Stomach (tissue), 9 donors: ENCODE data around the gene PYGB. TPM values are rescaled to one million over a fixed set of nuclear protein-coding genes. Genes with fewer than 3 reads are reported as not detected.
A peak's percentile ranks its signal among the peaks of the same experiment; 100 is the strongest.

Experiments
- DNase-seq, 2 donors: peaks; one replicate each; pipeline versions ENCODE4 v3.0.0 to v3.0.0-alpha.2; 2013 to 2019
- H3K27ac ChIP-seq, 5 donors: fragments of 200-600 bp in 4 of 5; sonication (generic) in 4 of 5; one replicate each; pipeline ENCODE4 v1.5.1; 2013 to 2019; ENCODE audit warnings: mild to moderate bottlenecking in 1 of 5, moderate library complexity in 1 of 5
- H3K27me3 ChIP-seq, 3 donors: fragments of 200-600 bp; sonication (generic); one replicate each; pipeline ENCODE4 v1.5.1; 2017 to 2019; ENCODE audit warnings: mixed run types in 1 of 3
- H3K36me3 ChIP-seq, 4 donors: fragments of 200-600 bp; sonication (generic); 1 replicate in 3 of 4; 2 replicates in 1 of 4; pipeline ENCODE4 v1.5.1; 2016 to 2019
- H3K4me1 ChIP-seq, 4 donors: fragments of 200-600 bp; sonication (generic); one replicate each; pipeline ENCODE4 v1.5.1; 2016 to 2019
- H3K4me3 ChIP-seq, 4 donors: fragments of 200-600 bp; sonication (generic) in 3 of 4; one replicate each; pipeline ENCODE4 v1.5.1; 2016 to 2019; ENCODE audit warnings: mild to moderate bottlenecking in 1 of 4
- H3K9me3 ChIP-seq, 4 donors: fragments of 200-600 bp; sonication (generic); one replicate each; pipeline ENCODE4 v1.5.1; 2016 to 2019
- CTCF ChIP-seq, 7 experiments: fragments of 450-650 bp in 4 of 7; fragments of 200-600 bp in 3 of 7; sonication (generic) in 3 of 7; IDR thresholded peaks; one replicate each; pipeline ENCODE4 v1.5.1; 2016 to 2019; ENCODE audit warnings: antibody characterized with exemption in 7 of 7, control low read depth in 2 of 7, mild to moderate bottlenecking in 1 of 7
- EP300 ChIP-seq: sonication (generic); formaldehyde crosslinking; IDR thresholded peaks from one replicate; pipeline ENCODE4 v1.6.1; 2017; ENCODE audit warnings: antibody characterized with exemption
- POLR2A ChIP-seq, 4 donors: fragments of 450-650 bp; IDR thresholded peaks; one replicate each; pipeline ENCODE4 v1.6.1; 2016; ENCODE audit warnings: antibody characterized with exemption in 4 of 4, control low read depth in 2 of 4, mild to moderate bottlenecking in 1 of 4, moderate library complexity in 1 of 4
- POLR2AphosphoS5 ChIP-seq, 3 donors: sonication (generic); formaldehyde crosslinking; IDR thresholded peaks; one replicate each; pipeline ENCODE4 v1.6.1; 2016; ENCODE audit warnings: antibody characterized with exemption in 3 of 3
- WGBS, 5 donors: extraction: QIAGEN DNeasy Blood & Tissue Kit in 3 of 5; methylation state at CpG; one replicate each; pipeline versions ENCODE4 v1.1.5 to v1.1.7; 2013 to 2018; 5-methylcytosine and 5-hydroxymethylcytosine counted together
- intact Hi-C: fragments of 100-400 bp; cut with DNase I; formaldehyde crosslinking; loops from one replicate; pipeline ENCODE4 v1.15.1; 2023; ENCODE audit warnings: low total_unique reads
- polyA plus RNA-seq, 3 donors: library from polyadenylated mRNA; stranded (reverse); fragments of 200-250 nt; gene quantifications; one replicate each; pipeline ENCODE4 v1.2.3, GENCODE V29; 2013
- total RNA-seq, 5 donors: library from RNA; depleted of rRNA; stranded (reverse); fragments of >200 nt; gene quantifications; one replicate each; pipeline versions ENCODE4 v1.1.0 to v1.2.3, GENCODE V29; 2014 to 2016
- donor health status: healthy with polysubstance abuse.
- donor health status: Bipolar disorder and iron deficiency.
- donor health status: healthy.

PYGB gene
- total and polyA plus RNA-seq, 8 donors, result 23.1 to 116 (median 49.5) TPM

DNA sequence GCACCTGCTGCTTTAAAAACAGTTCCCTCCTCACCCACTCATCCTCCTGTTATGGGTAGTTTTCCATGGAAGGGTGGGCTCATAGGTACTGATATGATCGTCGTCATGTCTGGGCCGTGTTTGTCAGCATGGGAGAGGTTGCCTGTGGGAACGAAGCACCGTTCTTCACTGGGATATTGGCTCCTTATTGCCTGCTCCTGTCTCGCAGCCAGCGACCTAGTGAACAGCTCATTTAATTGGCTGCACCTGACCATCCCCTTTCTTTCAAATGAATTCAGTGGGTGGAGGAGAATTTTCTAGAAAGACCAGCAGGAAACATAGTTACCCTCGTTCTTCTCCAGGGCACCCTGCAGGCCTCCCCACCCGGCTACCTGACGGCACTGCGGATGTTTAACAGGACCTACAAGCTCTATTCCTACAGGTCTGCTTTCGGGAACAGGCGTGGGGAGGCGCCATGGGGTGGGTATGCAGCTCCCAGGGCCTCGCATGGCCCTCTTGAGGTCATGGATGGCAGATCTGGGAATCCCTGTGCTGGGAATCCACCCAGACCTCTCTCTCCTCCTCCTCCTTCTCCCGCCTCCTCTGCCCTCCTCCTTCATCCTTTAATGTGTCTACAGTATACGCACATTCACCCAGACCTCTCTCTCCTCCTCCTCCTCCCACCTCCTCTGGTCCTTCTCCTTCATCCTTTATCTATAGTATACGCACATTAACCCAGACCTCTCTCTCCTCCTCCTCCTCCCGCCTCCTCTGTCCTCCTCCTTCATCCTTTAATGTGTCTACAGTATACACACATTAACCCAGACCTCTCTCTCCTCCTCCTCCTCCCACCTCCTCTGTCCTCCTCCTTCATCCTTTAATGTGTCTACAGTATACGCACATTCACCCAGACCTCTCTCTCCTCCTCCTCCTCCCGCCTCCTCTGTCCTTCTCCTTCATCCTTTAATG lies 30.4 kb upstream of the PYGB start:
- no peak overlapping the region for H3K27ac ChIP-seq
- H3K4me3 ChIP-seq, result no peak overlapping the region
- peaks cover 0 to 3% (median under 1%) of the 10 kb centered on the region in 4 donors for H3K4me1 ChIP-seq
- H3K9me3 ChIP-seq, result no peaks in the 10 kb centered on the region
- no peak for DNase-seq
- peaks cover 47 to 99% (median 92%) of the 10 kb centered on the region in 4 donors for H3K36me3 ChIP-seq
- H3K27me3 ChIP-seq, result no peaks in the 10 kb centered on the region
- intact Hi-C loops, result no loop called here
- no peak for TF ChIP-seq POLR2A (IDR thresholded peaks at IDR 0.05)
- TF ChIP-seq POLR2AphosphoS5 (IDR thresholded peaks at IDR 0.05), result no peak
- no peak for TF ChIP-seq CTCF (IDR thresholded peaks at IDR 0.05)
- TF ChIP-seq EP300, result no peak
- WGBS, 5 donors, result 91 to 94% (median 94%) methylated on average over 21 of the region's 21 CpGs

GRCh38 chr20:25218109-25218486 lies 29.8 kb upstream of the PYGB start:
- peaks cover 0 to 9% (median 4%) of the 10 kb centered on the region in 4 donors for H3K4me1 ChIP-seq
- intact Hi-C loops, result no loop called here

GRCh38 chr20:25218492-25218891 lies 29.4 kb upstream of the PYGB start:
- Histone ChIP-seq H3K4me1 (peaks cover 0 to 13% (median 6%) of the 10 kb centered on the region in 4 donors), H3K36me3 (peaks cover 41 to 98% (median 81%) of the 10 kb centered on the region in 4 donors), H3K4me3 (no peak overlapping the region), H3K27ac (no peak overlapping the region), H3K27me3 (no peaks in the 10 kb centered on the region), H3K9me3 (no peaks in the 10 kb centered on the region)
- intact Hi-C loops, result no loop called here
- 79 to 91% (median 84%) methylated on average over 7 to 12 of the region's 12 CpGs for WGBS, 5 donors
- TF ChIP-seq POLR2A (IDR thresholded peaks at IDR 0.05) (no peak), CTCF (IDR thresholded peaks at IDR 0.05) (no peak), EP300 (no peak), POLR2AphosphoS5 (IDR thresholded peaks at IDR 0.05) (no peak)
- peak in 1 of 2 donors; percentile 17 for DNase-seq

More at GRCh38 chr20:25218109-25218486, 29.8 kb upstream of the PYGB start:
- Histone ChIP-seq H3K4me3 (no peak overlapping the region), H3K27ac (no peak overlapping the region), H3K9me3 (no peaks in the 10 kb centered on the region), H3K36me3 (peaks cover 45 to 98% (median 85%) of the 10 kb centered on the region in 4 donors), H3K27me3 (no peaks in the 10 kb centered on the region)
- TF ChIP-seq EP300, result no peak
- TF ChIP-seq CTCF (IDR thresholded peaks at IDR 0.05), result no peak
- no peak for TF ChIP-seq POLR2A (IDR thresholded peaks at IDR 0.05)
- TF ChIP-seq POLR2AphosphoS5 (IDR thresholded peaks at IDR 0.05), result no peak
- DNase-seq, result no peak
- WGBS, 5 donors, result 86 to 92% (median 89%) methylated on average over 8 of the region's 8 CpGs

- Histone ChIP-seq H3K4me1 (peaks cover 0 to 13% (median 6%) of the 10 kb centered on the region in 4 donors), H3K27me3 (no peaks in the 10 kb centered on the region), H3K27ac (no peak overlapping the region), H3K4me3 (no peak overlapping the region), H3K36me3 (peaks cover 34 to 95% (median 79%) of the 10 kb centered on the region in 4 donors), H3K9me3 (no peaks in the 10 kb centered on the region)
- DNase-seq, result no peak
- TF ChIP-seq POLR2A (IDR thresholded peaks at IDR 0.05), result no peak
- no peak for TF ChIP-seq CTCF (IDR thresholded peaks at IDR 0.05)
- TF ChIP-seq POLR2AphosphoS5 (IDR thresholded peaks at IDR 0.05), result no peak
- TF ChIP-seq EP300, result no peak
- WGBS, 5 donors, result 90 to 99% (median 94%) methylated on average over 6 to 7 of the region's 7 CpGs
- intact Hi-C loops, result no loop called here
Measured at GRCh38 chr20:25219365-25219764, 28.5 kb upstream of the PYGB start.
